ENCODE measurements around the gene CNNM3.
"Not testable (repeated sequence)": the region's sequence is repeated elsewhere in the genome, so short reads cannot be mapped to it uniquely, and the experiment has no call there.

CNNM3 gene

DNA sequence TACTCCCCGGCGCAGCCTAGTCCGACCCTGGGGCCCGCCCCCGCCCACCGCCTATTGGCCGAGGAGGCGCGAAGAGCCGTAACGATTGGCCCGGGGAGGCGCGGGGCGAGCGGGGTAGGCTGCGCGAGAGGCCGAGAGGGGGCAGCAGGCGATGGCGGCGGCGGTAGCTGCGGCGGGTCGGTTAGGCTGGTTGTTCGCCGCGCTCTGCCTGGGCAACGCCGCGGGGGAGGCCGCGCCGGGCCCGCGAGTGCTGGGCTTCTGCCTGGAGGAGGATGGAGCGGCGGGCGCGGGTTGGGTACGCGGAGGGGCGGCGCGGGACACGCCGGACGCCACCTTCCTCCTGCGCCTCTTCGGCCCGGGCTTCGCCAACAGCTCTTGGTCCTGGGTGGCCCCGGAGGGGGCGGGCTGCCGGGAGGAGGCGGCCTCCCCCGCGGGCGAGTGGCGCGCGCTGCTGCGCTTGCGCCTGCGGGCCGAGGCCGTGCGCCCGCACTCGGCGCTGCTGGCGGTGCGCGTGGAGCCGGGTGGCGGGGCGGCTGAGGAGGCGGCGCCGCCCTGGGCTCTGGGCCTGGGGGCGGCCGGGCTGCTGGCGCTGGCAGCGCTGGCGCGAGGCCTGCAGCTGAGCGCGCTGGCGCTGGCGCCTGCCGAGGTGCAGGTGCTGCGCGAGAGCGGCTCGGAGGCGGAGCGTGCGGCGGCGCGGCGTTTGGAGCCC is at the start of gene CNNM3:
Gene CNNM3, plus strand, starts transcription at position 142 of the 709 bp plus-strand sequence. Its CDS starts 10 bp downstream, at position 152.
- peak; percentile 96 for DNase-seq (ENCODE audit: low spot score)

DNA sequence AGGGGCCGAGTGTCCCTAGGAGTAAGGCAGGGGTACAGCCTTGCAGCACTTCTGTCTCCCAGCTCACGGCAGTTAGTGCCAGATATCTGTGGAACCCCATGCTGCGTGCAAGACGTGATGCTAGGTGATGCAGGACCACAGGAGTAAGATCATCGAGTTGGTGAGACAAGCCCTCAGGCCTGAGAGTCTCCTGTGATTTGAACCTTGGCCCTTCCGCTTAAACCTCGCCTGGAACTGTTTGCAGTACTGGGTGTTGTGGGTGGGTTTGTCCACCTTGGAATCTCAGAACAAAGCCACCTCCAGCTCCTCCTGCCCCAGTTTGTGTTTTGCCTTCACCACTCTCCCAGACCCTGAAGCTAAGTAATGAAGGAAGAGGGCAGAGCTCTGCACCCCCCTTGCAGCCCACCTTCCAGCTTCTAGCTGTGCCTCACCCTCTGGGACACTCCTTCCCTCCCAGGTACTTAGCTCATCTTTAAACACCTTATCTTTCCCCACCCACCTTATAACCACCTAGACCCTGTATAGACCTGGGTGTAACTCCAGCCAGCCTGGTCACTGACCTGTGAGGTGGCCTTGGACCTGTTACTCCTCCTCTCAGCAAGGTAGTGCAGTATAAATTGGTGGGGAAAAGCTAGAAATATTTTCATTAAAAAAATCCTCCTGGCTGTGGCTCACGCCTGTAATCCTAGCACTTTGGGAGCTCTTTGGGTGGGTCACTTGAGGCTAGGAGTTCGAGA is 48.8 kb upstream of the CNNM3 start:
- no peak for DNase-seq (ENCODE audit: low spot score)

DNA sequence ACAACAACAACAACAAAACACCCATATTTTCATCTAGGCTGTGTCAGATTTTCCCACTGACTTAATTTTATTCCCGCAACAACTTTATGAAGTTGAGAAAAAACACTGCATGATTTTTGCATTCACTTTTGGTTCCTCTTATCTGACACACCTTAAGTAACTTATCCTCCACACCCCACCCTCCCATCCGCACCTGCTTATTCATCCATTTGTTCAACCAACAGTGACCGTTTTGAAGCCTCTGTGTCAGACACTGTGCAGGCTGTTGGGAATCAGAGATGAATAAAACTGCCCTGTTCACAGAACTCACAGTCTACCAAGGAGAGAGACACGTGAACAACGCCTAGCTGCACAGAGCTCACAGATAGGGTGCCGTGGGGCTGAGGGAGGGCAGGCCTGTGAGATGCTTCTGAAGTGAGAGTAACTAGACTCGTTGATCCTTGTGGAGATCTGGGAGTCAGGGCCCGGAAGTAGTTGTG is 47.9 kb upstream of the CNNM3 start:
- DNase-seq (ENCODE audit: low spot score) = no peak

DNA sequence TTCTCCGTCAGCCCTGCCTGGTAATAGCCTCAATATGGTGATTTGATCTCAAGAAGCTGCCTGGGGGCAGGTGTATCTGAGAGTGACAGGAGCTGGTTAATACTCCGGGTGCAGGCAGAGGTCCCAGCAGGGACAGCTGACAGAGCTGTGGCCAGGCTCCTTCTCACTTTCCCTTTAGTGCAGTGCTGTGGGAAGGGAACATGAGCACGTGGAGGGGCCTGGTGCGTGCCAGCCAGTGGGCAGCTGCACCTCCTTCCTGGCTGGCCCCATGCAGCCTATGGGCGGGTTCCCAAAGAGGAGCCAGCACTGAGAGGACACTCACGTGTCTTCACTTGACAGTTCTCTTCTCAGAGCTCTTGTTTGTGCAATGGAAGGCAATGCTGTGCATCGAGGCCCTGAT is 46.3 kb upstream of the CNNM3 start:
- DNase-seq (ENCODE audit: low spot score) = peak; percentile 63

DNA sequence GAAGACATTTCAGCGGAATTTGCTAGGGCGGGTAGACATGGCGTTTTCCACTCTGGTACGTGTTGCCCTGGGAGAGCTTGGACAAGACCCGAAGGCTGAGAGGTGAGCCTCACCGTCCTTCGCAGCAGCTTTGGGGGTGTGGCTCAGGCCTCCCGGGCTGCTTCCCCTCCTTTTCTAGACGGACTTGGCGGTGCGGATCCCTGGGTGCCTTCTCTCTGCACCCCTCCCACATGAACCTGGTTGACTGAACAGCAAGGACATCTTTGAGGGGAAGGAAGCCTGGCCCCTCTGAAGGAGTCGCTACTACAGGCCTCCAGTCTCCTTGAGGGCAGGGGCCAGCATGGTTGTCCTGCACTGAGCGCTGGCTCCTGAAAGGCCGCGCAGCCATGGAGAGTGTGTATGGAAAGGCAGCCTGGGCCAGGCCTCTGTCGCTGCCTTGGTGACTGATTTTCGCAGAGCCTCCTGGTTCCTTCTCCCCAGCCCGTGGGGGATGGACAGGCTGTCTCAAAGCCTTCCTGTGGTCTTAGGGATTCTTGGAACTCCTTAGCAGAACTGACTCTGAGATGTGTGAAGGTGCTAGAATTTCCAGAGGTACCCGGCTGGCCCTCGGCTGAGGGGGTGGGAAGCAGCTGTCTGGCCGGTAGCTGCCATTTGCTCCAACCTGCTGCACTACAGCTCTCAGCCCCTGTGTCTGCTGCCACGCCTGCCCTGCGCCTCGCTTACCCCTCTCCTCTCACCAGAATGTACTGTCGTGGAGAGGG is 45.4 kb upstream of the CNNM3 start:
- no peak for DNase-seq (ENCODE audit: low spot score)

DNA sequence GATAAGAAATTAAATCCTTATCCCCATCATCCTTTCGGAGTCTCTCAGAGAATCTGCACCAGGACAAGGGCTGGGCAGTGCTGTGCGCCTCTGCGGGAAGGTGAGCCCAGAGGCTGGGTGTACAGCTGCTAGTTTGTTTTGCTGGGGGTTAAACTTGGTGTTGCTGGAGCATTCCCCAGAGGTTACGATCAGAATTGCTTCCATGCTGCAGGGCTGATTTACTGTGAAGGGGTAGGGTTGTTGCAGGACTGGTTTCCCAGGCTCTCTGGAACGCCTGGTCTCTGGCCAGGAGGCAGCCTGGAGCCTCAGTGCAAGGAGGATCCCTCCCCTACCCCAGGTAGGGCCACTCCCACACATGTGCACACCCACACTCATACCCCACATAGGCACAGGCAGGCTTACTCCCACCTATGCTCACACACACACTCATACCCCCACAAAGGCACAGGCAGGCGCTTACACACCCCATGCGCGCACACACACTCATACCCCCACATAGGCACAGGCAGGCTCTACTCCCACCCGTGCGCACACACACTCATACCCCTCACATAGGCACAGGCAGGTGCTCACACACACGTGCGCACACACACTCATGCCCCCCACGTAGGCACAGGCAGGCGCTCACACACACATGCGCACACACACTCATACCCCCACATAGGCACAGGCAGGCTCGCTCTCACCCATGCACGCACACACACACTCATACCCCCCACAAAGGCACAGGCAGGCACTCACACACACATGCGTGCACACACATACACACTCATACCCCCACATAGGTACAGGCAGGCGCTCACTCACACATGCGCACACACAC is 44.1 kb upstream of the CNNM3 start:
- DNase-seq (ENCODE audit: low spot score) = no peak

DNA sequence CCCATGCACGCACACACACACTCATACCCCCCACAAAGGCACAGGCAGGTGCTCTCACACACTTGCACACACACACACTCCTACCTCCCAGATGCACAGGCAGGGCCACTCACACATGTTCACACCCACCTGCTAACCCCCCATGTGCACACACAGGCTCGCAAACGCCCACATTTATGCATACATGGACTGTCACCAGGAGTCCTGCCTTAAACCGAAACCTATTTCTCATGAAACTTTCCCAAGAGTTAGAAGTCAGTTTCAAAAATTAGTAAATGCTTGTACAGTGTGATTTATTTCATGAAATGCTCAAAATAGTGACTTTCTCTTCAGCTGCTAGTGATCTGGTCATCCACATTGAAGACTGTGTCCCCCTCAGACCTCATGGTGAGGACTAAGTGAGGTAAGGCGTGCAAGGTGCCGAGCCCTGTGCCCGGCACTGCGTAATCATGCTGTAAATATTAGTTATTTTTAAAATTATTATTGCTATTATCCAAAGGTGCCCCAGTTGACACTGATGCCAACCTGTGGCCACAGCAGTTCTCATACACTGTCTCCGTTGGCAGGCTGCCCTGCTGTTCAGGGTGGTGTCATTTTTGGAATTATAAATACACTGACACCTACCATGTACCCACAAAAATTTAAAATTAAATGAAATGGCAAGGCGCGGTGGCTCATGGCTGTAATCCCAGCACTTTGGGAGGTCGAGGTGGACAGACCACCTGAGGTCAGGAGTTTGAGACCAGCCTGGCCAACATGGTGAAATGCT is 43.0 kb upstream of the CNNM3 start:
- no peak for DNase-seq (ENCODE audit: low spot score)

DNA sequence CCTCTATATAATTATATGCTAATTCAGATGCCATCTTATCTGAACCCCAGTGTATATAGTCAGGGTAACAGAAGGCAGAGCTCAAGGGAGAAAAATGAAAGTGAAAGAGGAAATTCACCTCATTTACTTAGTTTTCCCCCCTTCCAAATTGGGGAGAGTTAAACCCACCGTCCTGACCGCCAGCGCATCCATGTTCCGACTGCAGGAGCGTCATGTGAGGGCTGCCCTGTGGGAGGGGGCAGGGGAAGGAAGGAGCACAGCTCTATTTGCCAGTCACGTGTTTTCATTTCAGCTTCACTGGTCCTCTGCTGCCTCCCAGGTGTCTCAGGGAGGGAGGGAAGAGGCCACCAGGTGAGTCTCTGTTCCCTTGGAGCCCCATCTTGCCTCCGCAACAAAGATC is 42.1 kb upstream of the CNNM3 start:
- no peak for DNase-seq (ENCODE audit: low spot score)

DNA sequence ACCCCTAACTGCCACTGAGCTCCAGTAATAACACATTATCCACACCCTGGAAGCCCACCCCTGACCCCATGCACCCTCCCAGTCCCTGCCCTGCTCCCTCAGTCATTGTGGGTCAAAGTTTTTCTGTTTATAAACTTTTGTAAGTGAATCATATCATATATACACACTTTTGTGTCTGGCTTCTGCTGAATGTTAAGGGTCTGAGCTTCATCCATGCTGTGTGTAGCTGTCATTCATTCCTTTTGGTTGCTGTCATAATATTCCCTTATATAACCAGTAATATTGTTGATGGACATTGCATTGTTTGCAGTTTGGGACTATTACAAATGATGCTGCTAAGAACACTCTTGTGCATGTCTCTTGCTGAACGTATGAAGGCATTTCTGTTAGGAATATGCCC is 40.9 kb upstream of the CNNM3 start:
- DNase-seq (ENCODE audit: low spot score) = no peak

DNA sequence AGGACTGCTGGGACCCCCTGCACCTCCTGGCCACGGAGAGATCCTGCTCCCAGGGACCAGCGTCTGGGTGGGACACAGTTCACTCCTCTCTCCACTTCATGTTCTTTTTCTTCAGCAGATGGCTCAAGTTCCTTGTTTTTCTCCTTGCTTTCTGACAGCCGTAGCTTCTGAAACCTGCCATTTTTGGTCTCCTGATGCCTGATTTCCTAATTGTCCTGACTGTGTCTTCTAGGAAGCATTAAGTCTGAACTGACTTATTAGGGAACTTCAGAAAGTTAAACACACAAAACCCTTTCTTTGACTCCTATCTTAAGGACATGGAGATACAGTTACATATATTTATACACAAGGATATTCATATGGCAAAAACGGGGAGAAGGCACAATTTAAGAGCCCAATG is 32.7 kb upstream of the CNNM3 start:
- DNase-seq (ENCODE audit: low spot score) = no peak

DNA sequence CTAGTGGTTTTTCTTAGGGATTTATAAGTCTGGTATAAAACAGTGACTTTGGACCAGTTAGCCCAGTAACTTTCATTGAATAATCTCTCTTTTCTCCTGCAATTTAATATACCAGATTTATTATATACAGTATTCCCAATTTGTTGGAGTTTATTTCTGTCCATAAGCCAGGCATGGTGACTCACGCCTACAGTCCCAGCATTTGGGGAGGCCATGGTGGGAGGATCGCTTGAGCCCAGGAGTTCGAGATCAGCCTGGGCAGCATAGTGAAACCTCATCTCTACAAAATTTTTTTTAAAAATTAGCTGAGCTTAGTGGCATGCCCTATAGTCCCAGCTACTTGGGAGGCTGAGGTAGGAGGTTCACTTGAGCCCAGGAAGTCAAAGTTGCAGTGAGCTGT is 28.7 kb upstream of the CNNM3 start:
- DNase-seq (ENCODE audit: low spot score) = no peak

DNA sequence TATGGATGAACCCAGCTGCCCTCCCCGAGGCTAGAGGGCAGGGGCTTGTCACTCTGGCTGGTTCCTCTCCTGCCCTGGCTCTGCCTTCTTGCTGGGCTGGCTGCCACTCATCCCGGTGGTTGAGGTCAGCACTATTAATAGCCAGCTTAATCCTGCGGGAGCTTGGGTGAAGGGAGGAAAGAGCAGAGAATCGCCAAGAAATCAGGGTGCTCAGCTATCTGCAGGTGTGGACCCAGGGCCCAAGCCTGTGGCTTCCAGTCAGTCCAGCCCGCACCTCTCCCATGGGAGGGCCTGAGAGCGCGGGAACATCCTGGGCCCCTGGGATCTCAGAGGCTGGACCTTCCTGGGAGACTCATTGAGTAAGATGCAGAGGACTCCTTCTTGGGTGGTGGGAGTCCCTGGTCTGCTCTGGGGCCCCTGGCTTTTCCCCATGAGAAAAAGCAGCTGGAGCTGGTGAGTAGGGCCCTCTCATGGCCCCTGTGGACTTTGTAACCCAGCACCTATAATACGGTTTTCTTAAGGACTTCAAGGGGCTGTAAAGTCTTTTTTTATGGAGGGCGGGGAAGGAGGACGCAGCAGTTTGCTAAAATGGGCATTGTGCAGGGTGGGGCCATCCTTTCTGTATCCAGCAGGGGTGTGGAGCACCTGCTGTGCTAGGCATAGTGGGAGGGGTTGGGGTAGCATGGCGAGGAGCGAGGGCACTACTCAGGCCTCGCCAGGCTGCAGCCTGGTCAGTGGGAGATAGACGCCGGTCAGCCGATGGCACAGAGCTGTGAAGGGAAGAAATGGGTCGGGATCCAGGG is 27.4 kb upstream of the CNNM3 start:
- DNase-seq (ENCODE audit: low spot score) = no peak

DNA sequence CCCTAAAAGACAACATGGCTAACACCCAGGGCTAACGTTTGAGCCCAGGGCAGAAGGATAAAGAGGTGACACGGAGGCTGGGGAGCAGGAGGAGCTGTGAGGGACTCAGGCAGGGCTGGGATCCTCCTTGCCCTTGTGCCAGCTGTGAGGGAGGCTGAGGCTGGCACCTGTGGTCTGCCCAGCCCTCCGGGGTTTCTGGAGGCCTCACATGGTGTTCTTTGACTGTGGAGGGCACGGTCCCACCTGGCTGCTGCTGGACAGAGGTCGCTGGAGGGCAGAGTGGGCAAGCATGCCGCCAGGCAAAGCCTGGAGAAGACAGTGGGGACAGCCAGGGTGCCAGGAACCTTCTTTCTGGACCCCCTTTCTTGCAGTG is 26.8 kb upstream of the CNNM3 start:
- DNase-seq (ENCODE audit: low spot score) = no peak

DNA sequence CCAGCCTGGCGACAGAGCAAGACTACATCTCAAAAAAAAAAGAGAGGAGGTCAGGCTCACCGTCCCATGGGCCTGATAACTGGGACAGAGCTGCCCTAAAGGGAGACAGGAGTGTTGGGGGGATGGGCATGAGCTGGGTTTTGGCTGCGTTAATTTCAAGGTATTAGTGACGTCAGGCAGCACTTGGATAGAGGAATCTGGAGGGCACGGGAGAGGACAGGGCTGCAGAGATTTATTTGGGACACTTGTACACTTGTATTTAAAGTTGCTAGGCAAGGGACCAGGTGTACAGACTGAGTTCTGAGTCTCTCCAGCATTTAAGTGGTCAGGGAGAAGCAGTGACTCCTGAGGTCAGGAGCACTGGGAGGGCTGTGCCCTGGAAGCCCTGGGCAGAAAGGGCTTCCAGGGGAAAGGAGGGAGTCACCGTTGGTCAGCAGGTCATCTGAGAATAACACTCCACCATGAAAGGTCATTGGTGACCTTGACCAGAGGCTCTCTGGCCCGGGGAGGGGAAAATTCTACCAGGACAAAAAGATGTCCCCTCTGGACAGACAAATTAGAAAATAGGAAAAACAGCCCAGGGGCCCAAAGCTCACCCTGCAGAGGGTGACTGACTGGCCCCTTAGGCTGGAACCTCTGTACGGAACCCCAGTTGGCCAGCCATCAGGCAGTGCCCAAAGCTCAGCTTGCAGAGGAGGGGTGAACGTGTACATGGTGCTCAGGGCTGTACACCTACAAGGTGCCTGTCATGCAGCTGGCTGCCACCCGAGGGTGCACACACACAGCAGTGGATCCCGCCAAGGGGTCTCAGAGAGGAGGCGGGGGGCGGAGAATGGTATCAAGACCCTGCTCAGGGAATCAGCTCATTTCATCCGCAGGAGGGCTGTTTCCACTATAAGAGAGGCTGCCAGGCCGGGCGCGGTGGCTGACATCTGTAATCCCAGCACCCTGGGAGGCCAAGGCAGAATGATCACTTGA is 23.0 kb upstream of the CNNM3 start:
- no peak for DNase-seq (ENCODE audit: low spot score)

DNA sequence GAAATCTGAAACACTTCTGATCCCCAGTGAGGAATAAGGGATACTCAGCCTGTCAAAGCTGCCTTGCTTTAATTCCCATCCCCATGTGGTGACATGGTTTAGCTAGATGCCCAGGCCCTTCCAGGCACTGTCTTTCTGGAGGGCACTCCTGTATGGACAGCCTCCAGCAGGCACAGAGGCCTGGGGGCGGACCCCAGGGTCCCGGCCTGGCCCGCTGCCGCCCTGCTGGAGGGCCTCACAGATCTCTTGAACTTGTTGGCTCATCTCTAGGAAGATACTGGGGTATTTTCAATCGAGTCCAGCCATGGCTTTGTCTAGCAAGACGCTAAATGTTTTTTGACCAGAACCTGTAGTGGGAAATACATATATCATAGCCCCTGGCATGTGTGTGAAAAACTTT is 21.0 kb upstream of the CNNM3 start:
- DNase-seq (ENCODE audit: low spot score) = no peak

DNA sequence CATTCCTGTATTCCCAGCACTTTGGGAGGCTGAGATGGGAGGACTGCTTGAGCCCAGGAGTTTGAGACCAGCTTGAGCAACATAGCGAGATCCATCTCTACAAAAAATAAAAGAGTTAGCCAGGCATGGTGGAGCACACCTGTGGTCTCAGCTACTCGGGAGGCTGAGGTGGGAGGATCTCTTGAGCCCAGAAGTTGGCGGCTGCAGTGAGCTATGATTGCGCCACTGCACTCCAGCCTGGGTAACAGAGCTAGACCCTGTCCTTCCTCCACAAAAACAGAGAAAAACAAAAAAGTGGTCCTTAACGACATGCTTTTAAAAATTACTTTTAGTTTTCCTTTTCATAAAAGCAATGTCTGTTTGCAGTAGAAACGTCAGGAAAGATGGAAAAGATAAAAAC is 19.6 kb upstream of the CNNM3 start:
- DNase-seq (ENCODE audit: low spot score) = not testable (repeated sequence)

DNA sequence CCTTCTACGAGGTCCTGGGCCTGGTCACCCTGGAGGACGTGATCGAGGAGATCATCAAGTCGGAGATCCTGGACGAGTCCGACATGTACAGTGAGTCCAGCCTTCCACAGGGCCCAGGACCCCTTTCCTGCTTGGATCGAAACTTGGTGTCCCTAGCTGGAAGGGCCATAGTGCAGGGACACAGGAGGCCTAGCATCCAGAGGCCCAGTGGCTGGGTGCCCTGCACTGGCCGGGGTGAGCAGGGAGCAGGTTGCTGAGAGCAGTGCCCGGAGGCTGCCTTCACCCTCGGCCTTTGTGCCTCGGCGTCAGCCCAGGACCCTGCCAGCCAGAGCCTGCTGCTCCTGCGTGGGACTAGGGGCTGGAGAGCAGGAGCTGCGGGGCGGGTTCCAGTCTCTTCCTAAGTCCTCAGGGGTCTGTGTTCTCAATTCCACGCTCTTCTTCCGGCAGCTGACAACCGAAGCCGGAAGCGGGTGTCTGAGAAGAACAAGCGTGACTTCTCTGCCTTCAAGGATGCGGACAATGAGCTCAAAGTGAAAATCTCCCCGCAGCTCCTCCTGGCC is 18.9 kb upstream of the CNNM3 start:
- DNase-seq (ENCODE audit: low spot score) = no peak

DNA sequence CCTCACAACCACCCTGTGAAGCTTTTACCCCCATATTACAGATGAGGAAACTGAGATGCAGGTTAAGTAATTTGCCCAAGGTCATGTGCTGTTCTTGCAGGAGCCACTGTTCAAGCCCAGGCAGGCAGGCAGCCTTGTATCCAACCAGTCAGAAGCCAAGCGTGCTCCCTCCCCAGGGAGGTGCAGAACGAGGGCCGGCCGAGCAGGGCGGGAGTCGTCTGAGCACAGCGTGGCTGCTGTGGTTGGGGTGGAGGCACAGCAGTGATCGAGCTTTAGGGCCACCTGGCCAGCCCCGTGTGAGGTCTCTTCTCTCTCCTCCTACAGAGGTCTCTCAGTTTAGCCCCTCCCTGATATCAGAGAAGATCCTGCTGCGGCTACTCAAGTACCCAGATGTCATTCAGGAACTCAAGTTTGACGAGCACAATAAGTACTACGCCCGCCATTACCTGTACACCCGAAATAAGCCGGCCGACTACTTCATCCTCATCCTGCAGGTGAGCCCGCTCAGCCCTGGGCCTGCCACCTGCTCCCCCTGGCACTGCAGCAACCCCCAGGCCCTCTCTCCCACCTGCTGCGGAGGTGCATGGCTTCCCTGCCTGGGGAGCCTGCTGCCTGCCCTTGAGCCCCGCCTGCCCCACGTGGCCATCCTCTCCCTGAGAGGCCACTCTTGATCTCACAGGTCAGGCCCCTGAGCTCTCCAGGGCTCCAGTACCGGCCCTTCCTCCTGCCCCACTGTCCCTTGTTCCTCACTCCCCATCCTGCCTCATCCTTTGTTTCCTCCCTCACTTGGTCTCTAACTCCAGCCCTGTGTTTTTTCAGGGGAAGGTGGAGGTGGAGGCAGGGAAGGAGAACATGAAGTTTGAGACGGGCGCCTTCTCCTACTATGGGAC is 17.1 kb upstream of the CNNM3 start:
- DNase-seq (ENCODE audit: low spot score) = no peak
